ENCODE measurements around the gene OR2T1. TPM values are rescaled to one million over a fixed set of nuclear protein-coding genes. Genes with fewer than 3 reads are reported as not detected.

The OR2T1 gene
- total RNA-seq (2021; fragmentation: NEBNext Ultra II Directional; extraction: Animal tissue kit (Norgen Biotek cat#: 25700)) (not detected in 2 replicates), polyA plus RNA-seq (2011; rRNA removed) (not detected in 2 replicates), polyA minus RNA-seq (2011; rRNA and poly(A)+ RNA removed) (not detected in 2 replicates)
- polyA plus RNA-seq (2011; cell fraction: cytosol; rRNA removed), result not detected
- not detected for polyA plus RNA-seq (2011; cell fraction: nucleus; rRNA removed)
- polyA plus RNA-seq (2012, experiment 1 of 2), result not detected in 4 replicates
- polyA plus RNA-seq (2012, experiment 2 of 2), result not detected
- polyA plus RNA-seq (2013, experiment 1 of 2), result not detected
- polyA plus RNA-seq (2013, experiment 2 of 2), result not detected
- not detected for polyA minus RNA-seq (2011; cell fraction: cytosol; rRNA and poly(A)+ RNA removed)
- not detected for polyA minus RNA-seq (2011; cell fraction: nucleus; rRNA and poly(A)+ RNA removed)
- long read RNA-seq, experiment 1, result 0 reads
- long read RNA-seq, experiment 2, result 0 reads

- H3K4me1 ChIP-seq (replicated peaks in 1 of 4; ENCODE audit: control insufficient read depth in 3 of 4, insufficient read depth in 4 of 4, low read length in 3 of 4), result no peaks in the 10 kb centered on the region
- H3K36me3 ChIP-seq (ENCODE audit: control insufficient read depth in 2 of 4, insufficient read depth in 4 of 4, low read length in 3 of 4), result no peaks in the 10 kb centered on the region
- no peak within 1 kb of the TSS for H3K14ac ChIP-seq (ENCODE audit: insufficient read length)
- no peaks in the 10 kb centered on the region for H3K79me1 ChIP-seq (ENCODE audit: low read depth, low read length)
- no peak within 1 kb of the TSS for H3K4me2 ChIP-seq (ENCODE audit: insufficient read depth in 1 of 2, low read depth in 2 of 2, low read length in 2 of 2)
- no peak within 1 kb of the TSS for H3K9ac ChIP-seq (replicated peaks in 1 of 4; ENCODE audit: extremely low read depth in 1 of 4, low read depth in 3 of 4, low read length in 3 of 4)
- POLR2A ChIA-PET (ENCODE audit: partially characterized antibody), result no interaction called here
- CTCF ChIA-PET (ENCODE audit: partially characterized antibody), result no interaction called here
- no peak within 1 kb of the TSS for H2BK5ac ChIP-seq (ENCODE audit: low read depth, low read length)
- no peak within 1 kb of the TSS for H3K4ac ChIP-seq (replicated peaks; ENCODE audit: insufficient read length, low read depth, low read length)
- no peaks in the 10 kb centered on the region for H3K23me2 ChIP-seq (ENCODE audit: low read depth, low read length)
- no peak for FAIRE-seq
- no peak within 1 kb of the TSS for H3K56ac ChIP-seq (replicated peaks; ENCODE audit: insufficient read length, low read depth, low read length)
- no peak within 1 kb of the TSS; a peak in 1 of 8 replicates for H3K4me3 ChIP-seq (ENCODE audit: extremely low read depth in 1 of 4, insufficient read depth in 2 of 4, low read depth in 3 of 4, low read length in 4 of 4)
- H4K5ac ChIP-seq (ENCODE audit: insufficient read length, low read depth, low read length), result no peak within 1 kb of the TSS
- no peak within 1 kb of the TSS for H3K23ac ChIP-seq (ENCODE audit: insufficient read length)
- no peak within 1 kb of the TSS for H2BK15ac ChIP-seq (ENCODE audit: low read length)
- no peak within 1 kb of the TSS for H2BK20ac ChIP-seq (ENCODE audit: low read length)
- no peak within 1 kb of the TSS for H3K18ac ChIP-seq (ENCODE audit: extremely low read depth, low read length)
- H2BK120ac ChIP-seq (replicated peaks; ENCODE audit: low read depth, low read length), result no peak within 1 kb of the TSS
- H3K27ac ChIP-seq (ENCODE audit: low read depth, low read length), result no peak within 1 kb of the TSS
- 54% methylated on average over 3 of the region's 3 CpGs; no CpG with 5 or more reads in 1 of the 2 experiments for WGBS, 2 experiments (ENCODE audit: extremely low coverage in 1 of 2, insufficient coverage in 1 of 2, insufficient read length in 1 of 2, insufficient replicate concordance in 2 of 2, low coverage in 1 of 2, low lambda C conversion rate in 2 of 2, missing lambda C conversion rate in 1 of 2)
- H4K8ac ChIP-seq (ENCODE audit: extremely low read depth, insufficient read depth, low read length), result no peak within 1 kb of the TSS
- H3K9me3 ChIP-seq (ENCODE audit: insufficient read depth in 2 of 2, low read depth in 1 of 2, low read length in 1 of 2), result peaks cover 77 to 79% of the 10 kb centered on the region in 2 experiments
- H3K79me2 ChIP-seq (ENCODE audit: control insufficient read depth in 1 of 2, insufficient read depth in 2 of 2, low read length in 2 of 2), result no peaks in the 10 kb centered on the region
- DNase-seq (ENCODE audit: low read depth in 1 of 2, low spot score in 2 of 2), result no peak
- H2AK5ac ChIP-seq (ENCODE audit: low read depth, low read length), result no peak within 1 kb of the TSS
- no peaks in the 10 kb centered on the region for H4K20me1 ChIP-seq (replicated peaks in 1 of 2; ENCODE audit: control insufficient read depth in 1 of 2, insufficient read depth in 2 of 2, low read length in 2 of 2)
- H2BK12ac ChIP-seq (ENCODE audit: low read depth, low read length), result no peak within 1 kb of the TSS
- H2AFZ ChIP-seq (ENCODE audit: low read length), result no peak within 1 kb of the TSS
- no peaks in the 10 kb centered on the region for H3K27me3 ChIP-seq (replicated peaks in 1 of 4; ENCODE audit: control insufficient read depth in 3 of 4, extremely low read depth in 1 of 4, insufficient read depth in 3 of 4, low read length in 3 of 4)
- no peak within 1 kb of the TSS for H4K91ac ChIP-seq (replicated peaks; ENCODE audit: insufficient read length, low read length)
- TF ChIP-seq SUZ12 (IDR thresholded peaks at IDR 0.05; ENCODE audit: low read length) (no peak), JUN (IDR thresholded peaks at IDR 0.05; ENCODE audit: low read depth, low read length) (no peak), BRCA1 (IDR thresholded peaks at IDR 0.05; ENCODE audit: low read depth, low read length) (no peak)
Observed at GRCh38 chr1:248402748-248403147, at the start of gene OR2T1. Gene OR2T1, plus strand, starts transcription at chr1:248403048. Its CDS starts 3,100 bp downstream, at chr1:248406148.
